ENCODE measurements around the gene SORCS2. TPM values are rescaled to one million over a fixed set of nuclear protein-coding genes. Genes with fewer than 3 reads are reported as not detected.
A peak's percentile ranks its signal among the peaks of the same experiment; 100 is the strongest.

SORCS2 gene
- total RNA-seq, 1 donor from 2014 or later, result 1.2 TPM

- peak; percentile 33 for DNase-seq
- intact Hi-C loops (cut with DNase I), result no loop called here
- ATAC-seq (ENCODE audit: poor library complexity), result no peak
Measured at GRCh38 chr4:7427361-7427760, 235.0 kb downstream of the SORCS2 start.

GRCh38 chr4:7427831-7428260, 235.5 kb downstream of the SORCS2 start:
- intact Hi-C loops (cut with DNase I), result no loop called here
- ATAC-seq (ENCODE audit: poor library complexity) (no peak), DNase-seq (peak; percentile 26)

DNA sequence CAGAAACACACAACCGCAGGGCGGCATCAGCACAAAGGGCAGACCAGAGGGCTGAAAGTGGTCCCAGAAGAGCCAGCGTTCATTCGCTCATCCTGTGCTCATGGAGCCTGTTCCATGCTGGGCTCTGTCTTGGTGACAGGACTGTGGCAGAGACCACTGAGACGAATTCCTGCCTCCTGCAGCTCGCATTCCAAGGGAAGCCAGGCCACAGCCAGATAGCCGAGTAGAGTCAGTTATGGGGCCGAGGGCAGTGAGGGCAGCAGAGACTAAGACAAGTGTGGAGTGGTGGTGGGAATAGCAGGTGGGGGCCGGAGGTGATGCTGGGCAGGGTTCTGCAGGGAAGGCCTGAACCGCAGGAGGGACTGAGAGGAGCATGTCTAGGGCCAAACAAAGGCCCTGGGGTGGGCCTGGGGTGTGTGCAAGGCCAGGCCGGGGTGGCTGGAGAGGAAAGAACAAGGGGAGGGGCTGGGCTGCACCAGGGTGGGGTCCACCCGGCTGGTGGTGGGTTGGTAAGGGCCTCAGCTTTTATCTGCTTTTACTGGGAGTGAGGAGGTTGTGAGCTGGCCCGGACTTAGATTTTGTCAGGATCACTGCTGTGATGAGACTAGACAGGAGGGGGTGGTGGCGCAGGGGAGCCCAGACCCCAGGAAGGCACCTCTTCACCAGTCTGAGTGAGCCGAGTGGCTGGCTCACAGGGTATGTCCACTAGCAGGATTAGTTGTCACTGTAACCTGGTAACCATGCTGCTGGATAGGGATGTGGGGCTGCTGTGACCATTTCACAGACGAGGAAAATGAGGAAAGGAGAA, 236.1 kb downstream of the SORCS2 start:
- ATAC-seq (ENCODE audit: poor library complexity), result no peak
- peak; percentile 36 for DNase-seq
- intact Hi-C loops (cut with DNase I), result no loop called here

GRCh38 chr4:7429069-7429416, 236.7 kb downstream of the SORCS2 start:
- no peak for ATAC-seq (ENCODE audit: poor library complexity)
- intact Hi-C loops (cut with DNase I), result no loop called here
- peak; percentile 20 for DNase-seq

GRCh38 chr4:7429601-7430078, 237.3 kb downstream of the SORCS2 start:
- DNase-seq, result peak; percentile 27
- no peak for ATAC-seq (ENCODE audit: poor library complexity)
- intact Hi-C loops (cut with DNase I), result no loop called here

GRCh38 chr4:7430368-7430964, 238.1 kb downstream of the SORCS2 start:
- ATAC-seq (ENCODE audit: poor library complexity) (no peak), DNase-seq (peak; percentile 24)
- intact Hi-C loops (cut with DNase I), result no loop called here

- intact Hi-C loops (cut with DNase I), result no loop called here
- ATAC-seq (ENCODE audit: poor library complexity) (no peak), DNase-seq (peak; percentile 32)
Measured at GRCh38 chr4:7430965-7431695, 238.8 kb downstream of the SORCS2 start.

- intact Hi-C loops (cut with DNase I), result no loop called here
- ATAC-seq (ENCODE audit: poor library complexity) (no peak), DNase-seq (peak; percentile 17)
Measured at GRCh38 chr4:7431696-7432530, 239.6 kb downstream of the SORCS2 start.

DNA sequence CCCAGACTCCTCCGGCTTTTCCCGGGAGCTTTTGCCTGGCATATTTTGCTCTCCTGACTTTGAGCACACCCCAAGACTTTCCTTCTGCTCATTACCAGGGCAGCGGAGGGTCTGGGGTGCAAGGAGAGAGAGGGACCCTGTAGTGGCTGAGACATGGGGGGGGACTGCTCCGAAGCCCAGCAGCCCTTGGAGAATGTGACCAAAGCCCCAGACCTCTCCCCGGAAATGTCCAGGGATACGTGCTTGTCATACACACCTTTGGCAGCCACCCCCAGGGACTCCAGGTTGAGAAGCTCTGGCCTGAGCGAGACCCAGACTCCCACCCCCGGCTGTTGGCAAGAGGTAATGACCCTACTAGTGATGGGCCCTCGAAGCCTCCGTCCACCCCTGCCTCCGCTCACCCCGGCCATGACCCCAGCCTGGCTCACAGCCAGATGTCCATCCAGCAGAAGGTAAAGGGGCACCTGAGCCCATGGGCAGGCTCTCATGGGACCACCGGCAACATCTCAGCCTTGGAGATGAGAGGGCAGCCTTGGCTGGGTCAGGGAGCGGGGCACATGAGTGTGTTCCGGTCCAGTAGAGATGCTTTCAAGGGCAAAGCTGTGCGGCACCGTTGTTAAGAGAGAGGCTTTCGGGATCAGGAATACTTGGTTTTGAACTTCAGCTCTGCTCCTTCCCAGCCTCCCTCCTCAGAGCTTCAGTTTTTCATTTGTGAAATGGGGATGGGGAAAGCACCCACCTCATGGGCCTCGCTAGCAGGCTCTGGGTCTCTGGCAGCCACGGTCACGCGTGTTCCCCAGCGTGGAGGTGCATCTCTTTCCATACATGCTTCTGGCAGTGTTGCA, 240.4 kb downstream of the SORCS2 start:
- DNase-seq, result peak; percentile 27
- ATAC-seq (ENCODE audit: poor library complexity), result no peak
- intact Hi-C loops (cut with DNase I), result no loop called here

DNA sequence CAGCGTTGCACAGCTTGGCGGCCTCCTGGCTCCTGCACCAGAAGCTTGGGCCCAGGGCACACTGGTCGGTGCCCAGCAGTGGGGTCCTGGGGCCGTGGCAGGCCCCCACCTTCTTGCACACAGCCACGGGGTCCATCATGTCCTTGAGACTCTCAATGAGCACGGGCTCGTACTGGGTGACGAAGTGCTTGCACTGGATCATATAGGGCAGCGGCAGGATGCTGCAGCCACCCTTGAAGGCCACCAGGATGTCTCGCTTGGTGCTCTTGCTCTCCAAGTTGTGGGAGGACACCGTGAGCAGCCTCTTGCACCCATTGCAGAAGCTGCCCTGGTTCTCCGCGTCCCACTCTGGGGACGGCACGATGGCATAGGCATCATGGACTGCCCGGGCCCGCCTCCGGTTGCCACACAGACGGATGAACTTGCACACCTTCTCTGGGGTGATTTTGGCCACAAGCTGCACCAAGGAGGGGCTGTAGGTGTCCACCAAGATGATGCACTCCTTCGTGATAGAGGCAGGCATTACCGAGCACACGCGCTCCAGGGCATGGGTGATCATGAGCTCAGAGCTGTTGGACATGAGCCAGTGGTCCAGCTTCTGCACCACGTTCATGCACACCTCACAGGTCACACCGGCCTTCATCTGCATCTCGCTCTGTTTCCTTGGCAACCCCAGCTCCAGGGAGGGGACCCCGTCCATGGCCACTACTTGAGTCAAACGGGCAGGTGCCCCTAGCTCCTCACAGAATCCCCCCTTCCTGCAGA, 241.2 kb downstream of the SORCS2 start:
- ATAC-seq (ENCODE audit: poor library complexity) (no peak), DNase-seq (peak; percentile 32)
- intact Hi-C loops (cut with DNase I), result no loop called here

- DNase-seq (peak; percentile 33), ATAC-seq (ENCODE audit: poor library complexity) (no peak)
- intact Hi-C loops (cut with DNase I), result no loop called here
Measured at GRCh38 chr4:7434141-7434765, 241.9 kb downstream of the SORCS2 start.

- intact Hi-C loops (cut with DNase I), result no loop called here
- peak; percentile 56 for DNase-seq
- ATAC-seq (ENCODE audit: poor library complexity), result peak; percentile 91
Measured at GRCh38 chr4:7434766-7435150, 242.4 kb downstream of the SORCS2 start, which contains the start of gene PSAPL1. Gene PSAPL1 (minus strand): TSS chr4:7434930. CDS start chr4:7434879, 51 bp downstream.

GRCh38 chr4:7435471-7436061, 243.2 kb downstream of the SORCS2 start:
- ATAC-seq (ENCODE audit: poor library complexity), result no peak
- intact Hi-C loops (cut with DNase I), result no loop called here

DNA sequence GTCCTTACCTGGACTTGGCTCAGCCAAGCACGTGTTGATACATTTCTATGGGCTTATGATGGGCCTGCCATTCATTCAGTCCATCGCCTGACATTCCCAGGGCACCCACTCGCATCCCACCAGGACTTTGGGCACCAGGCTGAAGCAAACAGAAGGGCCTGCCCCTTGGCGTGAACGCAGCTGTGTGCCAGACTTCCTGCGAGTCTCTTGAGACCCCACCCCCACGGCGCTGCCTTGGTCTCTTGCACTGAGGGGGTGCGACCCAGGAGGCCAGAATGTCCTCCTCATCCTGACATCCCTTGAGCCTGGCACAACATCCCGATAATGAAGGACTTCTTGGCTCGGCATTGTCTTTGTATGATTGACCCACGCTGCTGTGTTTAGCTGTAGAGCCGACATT, 243.9 kb downstream of the SORCS2 start:
- DNase-seq, result peak; percentile 27
- intact Hi-C loops (cut with DNase I), result no loop called here
- no peak for ATAC-seq (ENCODE audit: poor library complexity)

More at GRCh38 chr4:7435471-7436061, 243.2 kb downstream of the SORCS2 start:
- peak; percentile 31 for DNase-seq

DNA sequence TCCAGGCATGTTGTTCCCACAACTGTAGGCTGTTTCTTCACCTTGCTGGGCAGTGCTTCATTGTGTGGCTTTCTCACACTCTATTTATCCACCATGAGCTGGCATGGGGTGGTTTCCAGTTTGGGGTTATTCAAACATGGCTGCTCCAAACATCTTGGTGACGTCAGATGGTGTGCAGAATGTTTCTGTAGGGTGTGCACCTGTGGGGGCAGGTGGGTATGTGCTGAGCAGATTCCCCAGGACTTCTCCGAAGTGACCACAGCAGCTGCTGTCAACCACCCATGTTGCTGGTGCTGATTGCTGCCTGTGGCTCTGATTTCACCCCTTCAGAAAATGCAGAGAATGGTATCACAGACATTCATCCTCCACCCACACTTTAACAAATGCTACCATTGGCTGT, 247.4 kb downstream of the SORCS2 start:
- intact Hi-C loops (cut with DNase I), result no loop called here
- DNase-seq, result no peak

DNA sequence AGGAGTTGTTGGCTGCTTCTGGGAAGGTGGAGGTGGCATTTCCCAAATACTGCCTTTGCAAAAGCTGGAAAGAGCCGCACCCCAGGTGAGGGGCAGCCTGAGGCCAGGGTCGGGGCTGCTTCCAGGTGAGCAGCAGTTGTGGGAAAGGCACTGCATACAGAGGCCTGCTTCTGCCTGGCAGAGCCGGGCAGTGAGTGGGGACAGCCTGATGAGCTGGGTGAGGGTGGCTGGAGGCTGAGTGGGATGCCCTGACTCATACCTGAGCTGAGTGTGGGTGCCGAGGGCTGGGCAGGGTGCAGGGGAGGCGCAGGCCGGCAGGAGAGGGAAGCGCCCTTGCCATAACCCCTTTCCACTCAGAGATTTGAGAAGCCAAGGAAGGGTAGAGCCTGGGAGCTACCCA, 248.9 kb downstream of the SORCS2 start:
- intact Hi-C loops (cut with DNase I), result no loop called here
- no peak for DNase-seq

More for the DNA sequence above, 247.4 kb downstream of the SORCS2 start:
- no peak for ATAC-seq (ENCODE audit: poor library complexity)

More for the DNA sequence above, 248.9 kb downstream of the SORCS2 start:
- no peak for ATAC-seq (ENCODE audit: poor library complexity)

Data from Right ventricle myocardium superior (tissue), 1 donor.